MCF 10A (cell line): ENCODE results near the gene SLFNL1. TPM values are rescaled to one million over a fixed set of nuclear protein-coding genes. Genes with fewer than 3 reads are reported as not detected.
A peak's percentile ranks its signal among the peaks of the same experiment; 100 is the strongest.

Experiments
- BruUV-seq: library from RNA; stranded (reverse); fragments of 400-500 nt; replicated peaks from 2 replicates; lab custom pipeline; 2021; lab: Mats Ljungman, UMichigan
- CTCF ChIA-PET: fragments of 300-600 bp; sonication (Branson Sonifier 250); formaldehyde crosslinking; extraction: SDS; loops from one replicate; lab custom pipeline; 2021; ENCODE audit warnings: antibody characterized with exemption, inconsistent platforms; lab: Yijun Ruan, JAX
- POLR2A ChIA-PET: fragments of 300-600, 350-650 bp; sonication (Branson Sonifier 250); formaldehyde crosslinking; extraction: SDS; loops from one replicate; lab custom pipeline; 2020; ENCODE audit warnings: antibody characterized with exemption, inconsistent platforms; lab: Yijun Ruan, JAX
- DNase-seq: peaks from one replicate; pipeline ENCODE4 v3.0.0-alpha.2; 2018; ENCODE audit not compliant: unreplicated experiment
- H3K27ac Mint-ChIP-seq: one replicate; pipeline ENCODE4 v1.8.0; 2022; ENCODE audit warnings: mild to moderate bottlenecking, low read depth, mixed read lengths; ENCODE audit not compliant: unreplicated experiment
- H3K27me3 Mint-ChIP-seq: one replicate; pipeline ENCODE4 v1.8.0; 2022; ENCODE audit warnings: mixed read lengths; ENCODE audit not compliant: insufficient read depth, unreplicated experiment
- H3K36me3 Mint-ChIP-seq: one replicate; pipeline ENCODE4 v1.8.0; 2022; ENCODE audit warnings: mild to moderate bottlenecking, moderate library complexity, mixed read lengths; ENCODE audit not compliant: insufficient read depth, unreplicated experiment
- H3K4me1 Mint-ChIP-seq: one replicate; pipeline ENCODE4 v1.8.0; 2022; ENCODE audit warnings: mixed read lengths; ENCODE audit not compliant: insufficient read depth, unreplicated experiment
- H3K4me3 Mint-ChIP-seq: one replicate; pipeline ENCODE4 v1.8.0; 2022; ENCODE audit warnings: mild to moderate bottlenecking, moderate library complexity, mixed read lengths; ENCODE audit not compliant: unreplicated experiment
- H3K9me3 Mint-ChIP-seq: one replicate; pipeline ENCODE4 v1.8.0; 2022; ENCODE audit warnings: mixed read lengths; ENCODE audit not compliant: unreplicated experiment
- CTCF ChIP-seq: fragments of 200-600 bp; IDR thresholded peaks from one replicate; pipeline ENCODE4 v1.8.0; 2022; ENCODE audit warnings: antibody characterized with exemption, mild to moderate bottlenecking; ENCODE audit not compliant: unreplicated experiment
- intact Hi-C: fragments of 100-400 bp; cut with micrococcal nuclease; formaldehyde crosslinking; loops from 2 replicates; pipeline ENCODE4 v1.14.1; 2022
- total RNA-seq: library from RNA; stranded (reverse); gene quantifications from 2 replicates; pipeline ENCODE4 v1.2.3, GENCODE V29; 2022

Gene SLFNL1
- total RNA-seq, 1 experiment from 2014 or later = 0.28 TPM

DNA sequence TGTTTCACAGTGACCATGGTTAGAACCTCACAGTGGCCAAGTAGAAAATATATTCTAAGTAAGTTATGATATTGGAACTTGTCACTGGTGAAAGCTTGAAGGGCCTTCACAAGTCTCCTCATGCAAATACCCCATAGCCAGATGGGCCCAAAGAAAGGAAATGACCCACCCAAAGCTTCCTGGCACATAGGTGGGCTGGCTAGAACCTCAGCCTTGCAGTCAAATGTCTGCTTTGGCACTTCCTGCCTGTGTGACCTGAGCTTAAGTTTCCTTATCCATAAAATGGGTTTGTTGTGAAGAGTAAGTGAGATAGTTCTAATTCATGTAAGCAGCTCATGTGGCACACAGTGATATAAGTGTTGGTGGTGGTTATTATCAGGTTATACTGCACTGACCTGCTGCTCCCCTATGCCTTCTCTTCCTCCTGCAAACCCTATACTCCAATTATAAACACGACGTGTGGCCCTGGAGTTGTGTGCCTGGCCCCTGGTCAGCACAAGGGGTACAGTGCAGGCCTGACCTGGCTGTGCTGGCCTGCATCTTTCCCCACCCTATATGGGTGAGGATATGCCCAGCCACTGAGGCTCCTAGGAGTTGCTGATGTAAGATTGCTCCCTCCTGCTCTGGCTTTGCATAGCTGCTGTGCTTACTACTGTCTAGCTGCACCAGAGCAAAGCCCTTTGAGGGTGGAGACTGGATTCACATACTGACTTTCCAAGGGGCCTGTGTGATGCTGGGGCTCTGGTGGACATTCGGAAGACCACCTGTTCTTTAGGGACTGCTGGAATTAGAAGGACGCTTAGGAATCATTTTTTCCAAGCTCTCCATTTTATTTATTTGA, 4.7 kb upstream of the SLFNL1 start:
- no peak for TF ChIP-seq CTCF
- no peaks in the 10 kb centered on the region for H3K4me1 Mint-ChIP-seq
- H3K4me3 Mint-ChIP-seq = no peak overlapping the region
- H3K9me3 Mint-ChIP-seq = no peaks in the 10 kb centered on the region
- no peaks in the 10 kb centered on the region for H3K27me3 Mint-ChIP-seq
- POLR2A ChIA-PET = interaction anchor here (0.7 to 1.2 kb wide), 4 partner anchors 11 to 22 kb away, joined by 3 to 4 read pairs (median 3); no protein-coding TSS in a partner anchor
- BruUV-seq = no TSS peak
- CTCF ChIA-PET = interaction anchor here (0.6 to 0.8 kb wide), 3 partner anchors 26 to 240 kb away, joined by 3 read pairs; no protein-coding TSS in a partner anchor
- H3K36me3 Mint-ChIP-seq = peaks cover 71% of the 10 kb centered on the region
- intact Hi-C loops = no loop called here
- no peak overlapping the region for H3K27ac Mint-ChIP-seq
- no peak for DNase-seq

GRCh38 chr1:41024953-41025352, 3.4 kb upstream of the SLFNL1 start:
- TF ChIP-seq CTCF = no peak
- no peaks in the 10 kb centered on the region for H3K27me3 Mint-ChIP-seq
- no TSS peak for BruUV-seq
- no peak overlapping the region for H3K4me3 Mint-ChIP-seq
- peaks cover 71% of the 10 kb centered on the region for H3K36me3 Mint-ChIP-seq
- intact Hi-C loops = loop anchor here (5.0 kb wide), 2 partner anchors 97 to 217 kb away; partner anchors contain the start of gene SCMH1
- peaks cover 7% of the 10 kb centered on the region for H3K4me1 Mint-ChIP-seq
- ChIA-PET CTCF (interaction anchor here (3.9 kb wide), 1 partner anchor 98 kb away, joined by 13 read pairs; no protein-coding TSS in a partner anchor), POLR2A (interaction anchor here (1.0 to 1.3 kb wide), 2 partner anchors 13 to 21 kb away, joined by 3 read pairs; no protein-coding TSS in a partner anchor)
- peak overlapping the region; percentile 19 for H3K27ac Mint-ChIP-seq
- no peak for DNase-seq
- no peaks in the 10 kb centered on the region for H3K9me3 Mint-ChIP-seq

GRCh38 chr1:41023279-41023990, 1.9 kb upstream of the SLFNL1 start:
- Mint-ChIP-seq H3K36me3 (peaks cover 64% of the 10 kb centered on the region), H3K27ac (no peak overlapping the region), H3K27me3 (no peaks in the 10 kb centered on the region), H3K9me3 (no peaks in the 10 kb centered on the region), H3K4me1 (peaks cover 7% of the 10 kb centered on the region), H3K4me3 (no peak overlapping the region)
- ChIA-PET POLR2A (interaction anchor here (0.6 to 1.1 kb wide), 3 partner anchors 16 to 287 kb away, joined by 3 to 5 read pairs (median 4); no protein-coding TSS in a partner anchor), CTCF (interaction anchor here (0.7 to 3.9 kb wide), 7 partner anchors 8 to 408 kb away, joined by 3 to 13 read pairs (median 3); no protein-coding TSS in a partner anchor)
- peak; percentile 26 for DNase-seq
- TF ChIP-seq CTCF = peak; percentile 6
- no TSS peak for BruUV-seq
- intact Hi-C loops = loop anchor here (5.0 kb wide), 2 partner anchors 99 to 219 kb away; partner anchors contain the start of gene SCMH1
